SK-N-SH (cell line): ENCODE data around the gene COL4A2. TPM values are rescaled to one million over a fixed set of nuclear protein-coding genes. Genes with fewer than 3 reads are reported as not detected.

Source experiments
- CTCF ChIA-PET: fragments of 300-600, 350-600 bp; formaldehyde crosslinking; extraction: SDS; loops from one replicate; lab custom pipeline; 2021; lab: Yijun Ruan, JAX
- POLR2A ChIA-PET: fragments of 350-600 bp; sonication (Branson Sonifier 250); formaldehyde crosslinking; extraction: SDS; loops from one replicate; lab custom pipeline; 2020; ENCODE audit warnings: antibody characterized with exemption, inconsistent platforms; lab: Yijun Ruan, JAX
- DNase-seq: peaks from one replicate; pipeline ENCODE4 v3.0.0; 2012
- H2AFZ ChIP-seq: fragments of 200-600 bp; sonication (generic); 2 replicates; pipeline ENCODE4 v1.8.1; 2016; ENCODE audit warnings: antibody characterized with exemption, mild to moderate bottlenecking, low read depth
- H3F3A ChIP-seq: fragments of 200-600 bp; sonication (generic); replicated peaks from 2 replicates; pipeline ENCODE3; 2016; ENCODE audit warnings: antibody characterized with exemption, mild to moderate bottlenecking; ENCODE audit not compliant: insufficient read depth
- H3K27ac ChIP-seq, 2 experiments: fragments of 200-500 bp in 1 of 2; fragments of 200-600 bp in 1 of 2; sonication (Bioruptor generic) in 1 of 2; sonication (generic), shearing (Covaris generic) in 1 of 2; 2 replicates each; pipeline versions ENCODE4 v1.5.1 to v1.6.1; 2014 to 2016; ENCODE audit warnings: low read depth in 2 of 2, inconsistent platforms in 1 of 2, low read length in 1 of 2, mild to moderate bottlenecking in 1 of 2, mixed read lengths in 1 of 2
- H3K27me3 ChIP-seq: fragments of 200-600 bp; sonication (generic), shearing (Covaris generic); 2 replicates; pipeline ENCODE4 v1.6.1; 2016; ENCODE audit warnings: mixed run types; ENCODE audit not compliant: insufficient read depth
- H3K36me3 ChIP-seq, 2 experiments: fragments of 200-500 bp in 1 of 2; fragments of 200-600 bp in 1 of 2; sonication (Bioruptor generic) in 1 of 2; sonication (generic) in 1 of 2; replicated peaks in 1 of 2; 2 replicates each; pipeline versions ENCODE3 to v1.5.1; 2014 to 2016; ENCODE audit warnings: low read length in 1 of 2, mild to moderate bottlenecking in 1 of 2; ENCODE audit not compliant: insufficient read depth in 2 of 2, control insufficient read depth in 1 of 2
- H3K4me1 ChIP-seq, 2 experiments: fragments of 200-500 bp in 1 of 2; fragments of 200-600 bp in 1 of 2; sonication (Bioruptor generic) in 1 of 2; sonication (generic), shearing (Covaris generic) in 1 of 2; 2 replicates each; pipeline versions ENCODE4 v1.5.1 to v1.6.1; 2014 to 2016; ENCODE audit warnings: low read depth in 1 of 2, low read length in 1 of 2, mixed run types in 1 of 2; ENCODE audit not compliant: insufficient read depth in 2 of 2, control insufficient read depth in 1 of 2
- H3K4me2 ChIP-seq: fragments of 200-600 bp; sonication (generic), shearing (Covaris generic); 2 replicates; pipeline ENCODE4 v1.6.1; 2017; ENCODE audit warnings: mixed run types
- H3K4me3 ChIP-seq, 2 experiments: fragments of 200-500 bp in 1 of 2; fragments of 200-600 bp in 1 of 2; sonication (Bioruptor generic) in 1 of 2; sonication (generic), shearing (Covaris generic) in 1 of 2; 2 replicates each; pipeline versions ENCODE4 v1.5.1 to v1.8.1; 2014 to 2016; ENCODE audit warnings: low read depth in 2 of 2, inconsistent platforms in 1 of 2, low read length in 1 of 2, mild to moderate bottlenecking in 1 of 2, mixed read lengths in 1 of 2, moderate library complexity in 1 of 2
- H3K79me2 ChIP-seq: fragments of 200-600 bp; sonication (generic); 2 replicates; pipeline ENCODE4 v1.8.1; 2017; ENCODE audit warnings: mild to moderate bottlenecking; ENCODE audit not compliant: insufficient read depth
- H3K9ac ChIP-seq: fragments of 200-600 bp; sonication (generic); 2 replicates; pipeline ENCODE4 v1.6.1; 2017; ENCODE audit warnings: mixed run types
- H3K9me2 ChIP-seq: fragments of 200-600 bp; sonication (generic); 2 replicates; pipeline ENCODE4 v1.6.1; 2017; ENCODE audit warnings: mixed run types
- H3K9me3 ChIP-seq: fragments of 200-600 bp; sonication (generic); 2 replicates; pipeline ENCODE4 v1.6.1; 2017; ENCODE audit warnings: mixed run types, mild to moderate bottlenecking, moderate library complexity
- H4K20me1 ChIP-seq: fragments of 200-600 bp; sonication (generic); 2 replicates; pipeline ENCODE4 v1.6.1; 2017; ENCODE audit warnings: mild to moderate bottlenecking, mixed run types; ENCODE audit not compliant: insufficient read depth
- ELF1 ChIP-seq: IDR thresholded peaks from 2 replicates; pipeline ENCODE4 v1.4.0; 2012
- EP300 ChIP-seq, 2 experiments: IDR thresholded peaks; 2 replicates each; pipeline versions ENCODE4 v1.4.0 to v1.6.1; 2012; ENCODE audit warnings: borderline replicate concordance in 1 of 2, low read depth in 1 of 2, low read length in 1 of 2
- EZH2phosphoT487 ChIP-seq: fragments of 200-600 bp; sonication (generic); IDR thresholded peaks from 2 replicates; pipeline ENCODE4 v1.6.1; 2017; ENCODE audit warnings: low read depth, mixed run types, mild to moderate bottlenecking, antibody characterized with exemption, moderate library complexity, borderline replicate concordance
- FOSL2 ChIP-seq: IDR thresholded peaks from 2 replicates; pipeline ENCODE4 v1.4.0; 2012; ENCODE audit warnings: low read depth, mild to moderate bottlenecking, moderate library complexity, borderline replicate concordance
- GATA2 ChIP-seq: sonication (generic); formaldehyde crosslinking; IDR thresholded peaks from 2 replicates; pipeline ENCODE4 v1.5.0; 2020; ENCODE audit warnings: mild to moderate bottlenecking, missing genetic modification reagents
- MEF2A ChIP-seq: IDR thresholded peaks from 2 replicates; pipeline ENCODE4 v1.4.0; 2012; ENCODE audit warnings: low read depth, borderline replicate concordance
- NFIC ChIP-seq: IDR thresholded peaks from 2 replicates; pipeline ENCODE4 v1.4.0; 2012; ENCODE audit warnings: borderline replicate concordance
- SIN3A ChIP-seq: IDR thresholded peaks from 2 replicates; pipeline ENCODE4 v1.6.1; 2012; ENCODE audit warnings: low read depth, mild to moderate bottlenecking, low read length, moderate library complexity, borderline replicate concordance
- SMC3 ChIP-seq: IDR thresholded peaks from 2 replicates; pipeline ENCODE4 v1.6.1; 2012; ENCODE audit warnings: low read depth, low read length, improper control_type of control experiment
- YY1 ChIP-seq: IDR thresholded peaks from 2 replicates; pipeline ENCODE4 v1.4.0; 2012; ENCODE audit warnings: low read depth, mild to moderate bottlenecking
- WGBS: methylation state at CpG from one replicate; pipeline ENCODE4 v1.1.6; 2017; ENCODE audit warnings: low lambda C conversion rate; 5-methylcytosine and 5-hydroxymethylcytosine counted together
- polyA plus RNA-seq, 3 experiments: library from polyadenylated mRNA; depleted of rRNA; stranded (reverse); fragments of >200 nt; gene quantifications; 2 replicates each; pipeline ENCODE4 v1.2.3, GENCODE V29; 2012
- TF ChIP-seq, protein P1 (sequence below): fragments of 150-350 bp; IDR thresholded peaks from 2 replicates; pipeline ENCODE4 v1.6.1; 2016; ENCODE audit warnings: mild to moderate bottlenecking, low read depth, low read length
- TF ChIP-seq, protein P2 (sequence below): IDR thresholded peaks from 2 replicates; pipeline ENCODE4 v1.4.0; 2012; ENCODE audit warnings: low read depth
- TF ChIP-seq, protein P3 (sequence below): IDR thresholded peaks from 2 replicates; pipeline ENCODE4 v1.4.0; 2012; ENCODE audit warnings: low read depth, borderline replicate concordance
- TF ChIP-seq, protein P4 (sequence below): IDR thresholded peaks from 2 replicates; pipeline ENCODE4 v1.6.1; 2012; ENCODE audit warnings: mild to moderate bottlenecking, low read depth, low read length, moderate library complexity
- TF ChIP-seq, protein P5 (sequence below): IDR thresholded peaks from 2 replicates; pipeline ENCODE4 v1.4.0; 2012; ENCODE audit warnings: low read depth, borderline replicate concordance
- TF ChIP-seq, protein P6 (sequence below): fragments of 150-350 bp; IDR thresholded peaks from 2 replicates; pipeline ENCODE4 v1.6.1; 2017; ENCODE audit warnings: antibody characterized with exemption, low read length, low read depth, borderline replicate concordance

COL4A2 gene
- polyA plus RNA-seq, 1 of the 3 experiments (the other 2 are of a cell fraction), result 137 TPM

DNA sequence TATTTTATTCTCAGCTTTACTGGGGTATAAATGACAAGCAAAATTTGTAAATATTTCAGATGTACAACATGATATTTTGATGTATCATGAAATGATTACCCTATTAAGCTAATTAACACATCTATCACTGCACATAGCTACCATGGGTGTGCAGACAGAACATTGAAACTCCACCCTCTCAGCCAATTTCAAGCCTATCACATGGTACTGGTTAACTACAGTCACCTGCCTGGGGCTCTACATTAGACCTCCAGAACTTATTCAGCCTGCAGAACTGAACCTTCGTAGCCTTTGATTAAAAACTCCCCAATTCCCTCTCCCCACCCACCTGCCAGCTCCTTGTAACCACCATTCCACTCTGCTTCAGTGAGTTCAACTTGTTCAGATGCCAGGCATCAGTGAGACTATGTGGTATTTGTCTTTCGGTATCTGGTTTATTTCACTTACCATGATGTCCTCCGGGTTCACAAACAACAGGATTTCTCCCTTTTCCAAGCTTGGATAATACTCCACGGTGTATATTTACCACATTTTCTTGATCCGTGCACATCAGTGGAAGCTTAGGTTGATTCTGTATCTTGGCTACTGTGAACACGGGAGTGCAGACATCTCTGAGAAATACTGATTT lies 235.2 kb downstream of the COL4A2 start:
- DNase-seq, result peak; percentile 15
- no peak overlapping the region for H3K4me2 ChIP-seq
- 73% methylated on average over 6 of the region's 6 CpGs for WGBS
- H2AFZ ChIP-seq, result no peak overlapping the region
- CTCF ChIA-PET, result interaction anchor here (0.7 kb wide), 1 partner anchor 17 kb away, joined by 3 read pairs; no protein-coding TSS in a partner anchor
- TF ChIP-seq GATA2 (CRISPR knock-in tag) (no peak), SIN3A (no peak), ELF1 (no peak)
- TF ChIP-seq, protein P1, sequence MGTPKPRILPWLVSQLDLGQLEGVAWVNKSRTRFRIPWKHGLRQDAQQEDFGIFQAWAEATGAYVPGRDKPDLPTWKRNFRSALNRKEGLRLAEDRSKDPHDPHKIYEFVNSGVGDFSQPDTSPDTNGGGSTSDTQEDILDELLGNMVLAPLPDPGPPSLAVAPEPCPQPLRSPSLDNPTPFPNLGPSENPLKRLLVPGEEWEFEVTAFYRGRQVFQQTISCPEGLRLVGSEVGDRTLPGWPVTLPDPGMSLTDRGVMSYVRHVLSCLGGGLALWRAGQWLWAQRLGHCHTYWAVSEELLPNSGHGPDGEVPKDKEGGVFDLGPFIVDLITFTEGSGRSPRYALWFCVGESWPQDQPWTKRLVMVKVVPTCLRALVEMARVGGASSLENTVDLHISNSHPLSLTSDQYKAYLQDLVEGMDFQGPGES, result no peak
- TF ChIP-seq, protein P2, sequence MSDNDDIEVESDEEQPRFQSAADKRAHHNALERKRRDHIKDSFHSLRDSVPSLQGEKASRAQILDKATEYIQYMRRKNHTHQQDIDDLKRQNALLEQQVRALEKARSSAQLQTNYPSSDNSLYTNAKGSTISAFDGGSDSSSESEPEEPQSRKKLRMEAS, result no peak
- TF ChIP-seq, all 33 proteins: peak for 0
- Histone ChIP-seq H3K27ac (no peak overlapping the region), H3K9me2 (no peaks in the 10 kb centered on the region), H3K36me3 (no peaks in the 10 kb centered on the region), H3K9me3 (no peaks in the 10 kb centered on the region), H3K79me2 (no peaks in the 10 kb centered on the region), H3K4me3 (no peak overlapping the region), H3K4me1 (peaks cover 0 to 18% of the 10 kb centered on the region in 2 experiments; a peak in 1 of 4 replicates), H3K9ac (no peak overlapping the region), H4K20me1 (no peaks in the 10 kb centered on the region), H3K27me3 (no peaks in the 10 kb centered on the region), H3F3A (peaks cover 2% of the 10 kb centered on the region)
- POLR2A ChIA-PET, result interaction anchor here (1.1 to 1.2 kb wide), 2 partner anchors 9 to 18 kb away, joined by 3 to 4 read pairs; no protein-coding TSS in a partner anchor

DNA sequence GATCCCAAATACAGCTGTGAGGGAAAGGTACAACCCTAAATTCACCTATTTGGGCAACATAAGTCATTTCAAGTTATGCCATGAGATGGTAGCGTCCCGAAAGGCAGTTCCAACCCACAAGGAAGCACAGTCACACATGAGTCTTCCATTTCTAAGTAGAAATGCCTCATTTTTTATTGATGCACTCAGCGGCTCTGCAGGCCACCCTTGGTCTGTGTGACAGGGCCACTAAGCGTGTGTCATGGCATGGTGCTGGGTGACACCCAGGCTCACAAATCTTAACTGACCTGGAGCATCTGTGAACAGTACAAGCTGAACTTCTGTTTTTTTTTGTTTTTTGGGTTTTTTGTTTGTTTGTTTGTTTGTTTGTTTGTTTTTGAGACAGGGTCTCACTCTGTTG lies 239.3 kb downstream of the COL4A2 start:
- peaks cover 3 to 15% of the 10 kb centered on the region in 2 experiments; a peak in 1 of 4 replicates for H3K4me1 ChIP-seq
- no peaks in the 10 kb centered on the region for H3K9me3 ChIP-seq
- POLR2A ChIA-PET, result no interaction called here
- no peaks in the 10 kb centered on the region for H3K9me2 ChIP-seq
- peak overlapping the region in 1 of 2 experiments; percentile 33; a peak in 1 of 4 replicates for H3K27ac ChIP-seq
- no peaks in the 10 kb centered on the region for H3K79me2 ChIP-seq
- no peaks in the 10 kb centered on the region for H3K27me3 ChIP-seq
- peaks cover 2% of the 10 kb centered on the region for H3F3A ChIP-seq
- H3K4me3 ChIP-seq, result no peak overlapping the region
- no peaks in the 10 kb centered on the region for H3K36me3 ChIP-seq
- 97% methylated on average over 3 of the region's 4 CpGs for WGBS
- CTCF ChIA-PET, result no interaction called here
- no peak overlapping the region for H2AFZ ChIP-seq
- no peak for DNase-seq
- no peaks in the 10 kb centered on the region for H4K20me1 ChIP-seq
- no peak overlapping the region for H3K9ac ChIP-seq
- 0 out of 2 replicates have a peak overlapping the region, but pooled peaks have one; percentile 59 for H3K4me2 ChIP-seq
- TF ChIP-seq, protein P3, sequence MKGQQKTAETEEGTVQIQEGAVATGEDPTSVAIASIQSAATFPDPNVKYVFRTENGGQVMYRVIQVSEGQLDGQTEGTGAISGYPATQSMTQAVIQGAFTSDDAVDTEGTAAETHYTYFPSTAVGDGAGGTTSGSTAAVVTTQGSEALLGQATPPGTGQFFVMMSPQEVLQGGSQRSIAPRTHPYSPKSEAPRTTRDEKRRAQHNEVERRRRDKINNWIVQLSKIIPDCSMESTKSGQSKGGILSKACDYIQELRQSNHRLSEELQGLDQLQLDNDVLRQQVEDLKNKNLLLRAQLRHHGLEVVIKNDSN, result no peak
- no peak for TF ChIP-seq MEF2A
- no peak for TF ChIP-seq SMC3
- TF ChIP-seq, protein P4, sequence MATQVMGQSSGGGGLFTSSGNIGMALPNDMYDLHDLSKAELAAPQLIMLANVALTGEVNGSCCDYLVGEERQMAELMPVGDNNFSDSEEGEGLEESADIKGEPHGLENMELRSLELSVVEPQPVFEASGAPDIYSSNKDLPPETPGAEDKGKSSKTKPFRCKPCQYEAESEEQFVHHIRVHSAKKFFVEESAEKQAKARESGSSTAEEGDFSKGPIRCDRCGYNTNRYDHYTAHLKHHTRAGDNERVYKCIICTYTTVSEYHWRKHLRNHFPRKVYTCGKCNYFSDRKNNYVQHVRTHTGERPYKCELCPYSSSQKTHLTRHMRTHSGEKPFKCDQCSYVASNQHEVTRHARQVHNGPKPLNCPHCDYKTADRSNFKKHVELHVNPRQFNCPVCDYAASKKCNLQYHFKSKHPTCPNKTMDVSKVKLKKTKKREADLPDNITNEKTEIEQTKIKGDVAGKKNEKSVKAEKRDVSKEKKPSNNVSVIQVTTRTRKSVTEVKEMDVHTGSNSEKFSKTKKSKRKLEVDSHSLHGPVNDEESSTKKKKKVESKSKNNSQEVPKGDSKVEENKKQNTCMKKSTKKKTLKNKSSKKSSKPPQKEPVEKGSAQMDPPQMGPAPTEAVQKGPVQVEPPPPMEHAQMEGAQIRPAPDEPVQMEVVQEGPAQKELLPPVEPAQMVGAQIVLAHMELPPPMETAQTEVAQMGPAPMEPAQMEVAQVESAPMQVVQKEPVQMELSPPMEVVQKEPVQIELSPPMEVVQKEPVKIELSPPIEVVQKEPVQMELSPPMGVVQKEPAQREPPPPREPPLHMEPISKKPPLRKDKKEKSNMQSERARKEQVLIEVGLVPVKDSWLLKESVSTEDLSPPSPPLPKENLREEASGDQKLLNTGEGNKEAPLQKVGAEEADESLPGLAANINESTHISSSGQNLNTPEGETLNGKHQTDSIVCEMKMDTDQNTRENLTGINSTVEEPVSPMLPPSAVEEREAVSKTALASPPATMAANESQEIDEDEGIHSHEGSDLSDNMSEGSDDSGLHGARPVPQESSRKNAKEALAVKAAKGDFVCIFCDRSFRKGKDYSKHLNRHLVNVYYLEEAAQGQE, result no peak
- TF ChIP-seq FOSL2, result no peak
- no peak for TF ChIP-seq ELF1
- TF ChIP-seq YY1, result no peak
- no peak for TF ChIP-seq NFIC
- TF ChIP-seq, protein P5, sequence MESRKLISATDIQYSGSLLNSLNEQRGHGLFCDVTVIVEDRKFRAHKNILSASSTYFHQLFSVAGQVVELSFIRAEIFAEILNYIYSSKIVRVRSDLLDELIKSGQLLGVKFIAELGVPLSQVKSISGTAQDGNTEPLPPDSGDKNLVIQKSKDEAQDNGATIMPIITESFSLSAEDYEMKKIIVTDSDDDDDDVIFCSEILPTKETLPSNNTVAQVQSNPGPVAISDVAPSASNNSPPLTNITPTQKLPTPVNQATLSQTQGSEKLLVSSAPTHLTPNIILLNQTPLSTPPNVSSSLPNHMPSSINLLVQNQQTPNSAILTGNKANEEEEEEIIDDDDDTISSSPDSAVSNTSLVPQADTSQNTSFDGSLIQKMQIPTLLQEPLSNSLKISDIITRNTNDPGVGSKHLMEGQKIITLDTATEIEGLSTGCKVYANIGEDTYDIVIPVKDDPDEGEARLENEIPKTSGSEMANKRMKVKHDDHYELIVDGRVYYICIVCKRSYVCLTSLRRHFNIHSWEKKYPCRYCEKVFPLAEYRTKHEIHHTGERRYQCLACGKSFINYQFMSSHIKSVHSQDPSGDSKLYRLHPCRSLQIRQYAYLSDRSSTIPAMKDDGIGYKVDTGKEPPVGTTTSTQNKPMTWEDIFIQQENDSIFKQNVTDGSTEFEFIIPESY, result no peak
- TF ChIP-seq EP300 (IDR thresholded peaks at IDR 0.05; ENCODE audit: borderline replicate concordance in 1 of 2, low read depth in 1 of 2, low read length in 1 of 2), result no peak
- TF ChIP-seq, protein P6, sequence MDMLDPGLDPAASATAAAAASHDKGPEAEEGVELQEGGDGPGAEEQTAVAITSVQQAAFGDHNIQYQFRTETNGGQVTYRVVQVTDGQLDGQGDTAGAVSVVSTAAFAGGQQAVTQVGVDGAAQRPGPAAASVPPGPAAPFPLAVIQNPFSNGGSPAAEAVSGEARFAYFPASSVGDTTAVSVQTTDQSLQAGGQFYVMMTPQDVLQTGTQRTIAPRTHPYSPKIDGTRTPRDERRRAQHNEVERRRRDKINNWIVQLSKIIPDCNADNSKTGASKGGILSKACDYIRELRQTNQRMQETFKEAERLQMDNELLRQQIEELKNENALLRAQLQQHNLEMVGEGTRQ, result no peak
- TF ChIP-seq EZH2phosphoT487, result no peak
